ENCODE measurements around the gene SMARCA4.

Gene SMARCA4

DNA sequence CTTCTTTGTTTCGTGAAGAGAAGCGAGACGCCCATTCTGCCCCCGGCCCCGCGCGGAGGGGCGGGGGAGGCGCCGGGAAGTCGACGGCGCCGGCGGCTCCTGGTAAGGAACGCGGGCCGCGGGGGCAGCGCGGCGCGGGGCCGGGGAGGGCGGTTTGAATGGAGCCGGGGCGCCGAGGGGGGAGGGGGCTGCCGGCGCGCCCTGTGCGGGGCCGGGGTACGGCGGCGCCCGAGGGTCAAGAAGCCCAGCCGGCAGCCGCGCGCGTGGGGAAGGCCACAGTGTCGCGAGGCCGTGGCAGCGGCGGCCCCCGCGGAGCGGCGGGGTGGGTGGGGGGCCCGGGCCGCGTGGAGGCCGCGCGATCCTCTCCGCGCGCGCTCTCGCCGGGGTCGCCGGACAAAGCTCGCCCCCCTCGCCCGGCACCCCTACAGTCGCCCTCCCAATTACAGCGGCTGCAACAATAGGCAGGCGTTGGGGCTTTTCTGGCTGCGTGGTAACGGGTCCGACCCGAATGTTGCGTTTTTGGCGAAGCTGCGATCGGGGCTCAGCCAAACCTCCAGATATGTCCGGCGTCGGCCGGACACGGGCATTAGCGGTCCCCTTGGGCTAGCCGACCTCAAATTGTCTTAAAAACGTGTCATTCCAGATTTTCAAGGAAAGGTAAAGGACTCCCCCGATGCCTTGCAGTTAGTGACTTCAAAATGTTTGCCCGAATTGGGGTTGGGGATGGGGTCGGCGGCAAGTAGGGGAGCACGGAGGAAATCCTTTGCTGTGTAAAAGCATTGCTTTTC, 437 bp downstream of the SMARCA4 start:
- TF ChIP-seq CTCF (conservative IDR thresholded peaks at IDR 0.05; ENCODE audit: low read depth, low read length): no peak
- DNase-seq (ENCODE audit: low read depth): no peak
- peak overlapping the region; percentile 95 for H3K4me3 ChIP-seq (ENCODE audit: low read length)

- no peak for DNase-seq (ENCODE audit: low read depth)
- TF ChIP-seq CTCF (conservative IDR thresholded peaks at IDR 0.05; ENCODE audit: low read depth, low read length): no peak
- H3K4me3 ChIP-seq (ENCODE audit: low read length): no peak overlapping the region
Observed at GRCh38 chr19:10962863-10963262, 2.0 kb downstream of the SMARCA4 start.

GRCh38 chr19:10963865-10964264, 3.0 kb downstream of the SMARCA4 start:
- no peak for DNase-seq (ENCODE audit: low read depth)
- H3K4me3 ChIP-seq (ENCODE audit: low read length): no peak overlapping the region
- TF ChIP-seq CTCF (conservative IDR thresholded peaks at IDR 0.05; ENCODE audit: low read depth, low read length): no peak

GRCh38 chr19:10964903-10965302, 4.1 kb downstream of the SMARCA4 start:
- DNase-seq (ENCODE audit: low read depth): no peak
- no peak overlapping the region for H3K4me3 ChIP-seq (ENCODE audit: low read length)
- TF ChIP-seq CTCF (conservative IDR thresholded peaks at IDR 0.05; ENCODE audit: low read depth, low read length): peak; percentile 11

- no peak overlapping the region for H3K4me3 ChIP-seq (ENCODE audit: low read length)
- no peak for TF ChIP-seq CTCF (conservative IDR thresholded peaks at IDR 0.05; ENCODE audit: low read depth, low read length)
- no peak for DNase-seq (ENCODE audit: low read depth)
Observed at GRCh38 chr19:10965398-10965797, 4.6 kb downstream of the SMARCA4 start.

DNA sequence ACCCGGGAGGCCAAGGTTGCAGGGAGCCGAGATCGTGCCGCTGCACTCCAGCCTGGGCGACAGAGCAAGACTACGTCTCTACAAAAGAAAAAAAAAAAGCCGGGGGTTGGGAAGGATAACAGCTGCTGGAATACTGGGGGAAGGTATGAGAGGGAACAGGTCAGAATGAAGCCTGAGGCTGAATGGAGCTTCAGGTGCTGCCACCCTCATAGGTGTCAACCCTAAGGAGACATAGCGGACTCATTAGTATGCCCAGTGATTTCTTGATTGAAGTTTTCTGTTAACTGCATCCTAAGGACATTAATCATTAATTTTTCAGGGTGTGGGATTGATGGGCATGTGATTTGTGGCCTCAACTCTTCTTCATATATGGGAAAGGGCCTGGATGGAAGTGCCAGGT, 6.0 kb downstream of the SMARCA4 start:
- no peak for DNase-seq (ENCODE audit: low read depth)
- TF ChIP-seq CTCF (conservative IDR thresholded peaks at IDR 0.05; ENCODE audit: low read depth, low read length): no peak
- H3K4me3 ChIP-seq (ENCODE audit: low read length): no peak overlapping the region

GRCh38 chr19:10968527-10969135, 7.8 kb downstream of the SMARCA4 start:
- no peak for DNase-seq (ENCODE audit: low read depth)
- TF ChIP-seq CTCF (conservative IDR thresholded peaks at IDR 0.05; ENCODE audit: low read depth, low read length): no peak

More at GRCh38 chr19:10968527-10969135, 7.8 kb downstream of the SMARCA4 start:
- H3K4me3 ChIP-seq (ENCODE audit: low read length): no peak overlapping the region

Data from retinal pigment epithelial cell (primary cell).